Measurements from ENCODE around the gene ISCA2.
"Not testable (repeated sequence)": the region's sequence is repeated elsewhere in the genome, so short reads cannot be mapped to it uniquely, and the experiment has no call there.

Gene ISCA2

GRCh38 chr14:74531467-74531866, 37.9 kb downstream of the ISCA2 start:
- peak; percentile 60 for DNase-seq

- DNase-seq = no peak
Observed at GRCh38 chr14:74532246-74532645, 38.7 kb downstream of the ISCA2 start.

GRCh38 chr14:74533576-74533975, 40.0 kb downstream of the ISCA2 start:
- DNase-seq = no peak

- DNase-seq = no peak
Observed at GRCh38 chr14:74535756-74536325, 42.3 kb downstream of the ISCA2 start.

GRCh38 chr14:74536336-74536735, 42.8 kb downstream of the ISCA2 start:
- DNase-seq = not testable (repeated sequence)

- no peak for DNase-seq
Observed at GRCh38 chr14:74538411-74539391, 45.1 kb downstream of the ISCA2 start.

- no peak for DNase-seq
Observed at GRCh38 chr14:74539503-74539902, 45.9 kb downstream of the ISCA2 start.

GRCh38 chr14:74541225-74541624, 47.7 kb downstream of the ISCA2 start:
- no peak for DNase-seq

GRCh38 chr14:74542056-74542685, 48.6 kb downstream of the ISCA2 start:
- no peak for DNase-seq

- DNase-seq = no peak
Observed at GRCh38 chr14:74543771-74544438, 50.3 kb downstream of the ISCA2 start.

- no peak for DNase-seq
Observed at GRCh38 chr14:74545386-74545785, 51.8 kb downstream of the ISCA2 start.

- DNase-seq = no peak
Observed at GRCh38 chr14:74546416-74546815, 52.9 kb downstream of the ISCA2 start.
